ENCODE data around the gene RHOJ. TPM values are rescaled to one million over a fixed set of nuclear protein-coding genes. Genes with fewer than 3 reads are reported as not detected.

RHOJ gene
- total and polyA plus RNA-seq, 10 of the 15 experiments (the other 5 are each of a cell fraction or from before 2014, with no cell fraction given): not detected

GRCh38 chr14:63178912-63179311 lies 25.3 kb upstream of the RHOJ start:
- FAIRE-seq: no peak
- Histone ChIP-seq H3K36me3 (ENCODE audit: control insufficient read depth in 2 of 2, insufficient read depth in 2 of 2, low read length in 1 of 2) (no peaks in the 10 kb centered on the region), H3K9ac (ENCODE audit: control insufficient read depth, insufficient read depth, low read length) (no peak overlapping the region), H3K4me2 (ENCODE audit: control insufficient read depth, insufficient read depth) (no peak overlapping the region), H3K27me3 (replicated peaks in 1 of 2; ENCODE audit: control insufficient read depth in 2 of 2, insufficient read depth in 2 of 2, low read length in 1 of 2) (no peaks in the 10 kb centered on the region), H3K27ac (ENCODE audit: control insufficient read depth, insufficient read depth) (no peak overlapping the region), H4K20me1 (ENCODE audit: control insufficient read depth, insufficient read depth) (no peaks in the 10 kb centered on the region), H3K4me1 (ENCODE audit: control insufficient read depth, insufficient read depth, low read length) (no peaks in the 10 kb centered on the region), H3K4me3 (no peak overlapping the region), H3K79me2 (ENCODE audit: control insufficient read depth, insufficient read depth, low read length) (no peaks in the 10 kb centered on the region), H3K9me3 (replicated peaks; ENCODE audit: control insufficient read depth, insufficient read depth, low read length) (no peaks in the 10 kb centered on the region), H2AFZ (ENCODE audit: control insufficient read depth, low read depth, low read length) (no peak overlapping the region)
- no peak for DNase-seq (ENCODE audit: low read depth, low spot score)
- in situ Hi-C loops (cut with MboI): no loop called here
- ChIA-PET SMC1A (ENCODE audit: uncharacterized antibody, unreplicated experiment) (no interaction called here), RAD21 (ENCODE audit: unreplicated experiment) (no interaction called here), CTCF (no interaction called here), POLR2A (no interaction called here)
- TF ChIP-seq PAX8 (IDR thresholded peaks at IDR 0.05): no peak
- TF ChIP-seq CBX3 (IDR thresholded peaks at IDR 0.05; ENCODE audit: borderline replicate concordance, low read depth): no peak
- TF ChIP-seq PAX5 (IDR thresholded peaks at IDR 0.05; ENCODE audit: borderline replicate concordance, low read depth, low read length): no peak
- TF ChIP-seq TCF7 (IDR thresholded peaks at IDR 0.05; ENCODE audit: borderline replicate concordance): no peak
- TF ChIP-seq NFXL1 (IDR thresholded peaks at IDR 0.05; ENCODE audit: borderline replicate concordance): no peak
- no peak for TF ChIP-seq SMARCA5 (IDR thresholded peaks at IDR 0.05)
- no peak for TF ChIP-seq SMAD5 (IDR thresholded peaks at IDR 0.05; ENCODE audit: low read depth)
- TF ChIP-seq POLR2A (IDR thresholded peaks at IDR 0.05; ENCODE audit: low read depth, low read length): no peak
- no peak for TF ChIP-seq RB1 (IDR thresholded peaks at IDR 0.05; ENCODE audit: borderline replicate concordance)
- TF ChIP-seq EGR1 (IDR thresholded peaks at IDR 0.05; ENCODE audit: borderline replicate concordance in 1 of 2, low read depth in 2 of 2, low read length in 2 of 2): no peak
- TF ChIP-seq CHD1 (IDR thresholded peaks at IDR 0.05; ENCODE audit: low read depth, low read length): no peak
- no peak for TF ChIP-seq ATF7 (IDR thresholded peaks at IDR 0.05; ENCODE audit: low read depth)
- TF ChIP-seq KLF5 (IDR thresholded peaks at IDR 0.05; ENCODE audit: partially characterized antibody): no peak
- no peak for TF ChIP-seq IKZF2 (IDR thresholded peaks at IDR 0.05)
- TF ChIP-seq GATAD2B (conservative IDR thresholded peaks at IDR 0.05; ENCODE audit: low read depth): no peak
- no peak for TF ChIP-seq NFYA (IDR thresholded peaks at IDR 0.05; ENCODE audit: borderline replicate concordance, low read depth, low read length)
- TF ChIP-seq EZH2 (IDR thresholded peaks at IDR 0.05; ENCODE audit: borderline replicate concordance, control insufficient read depth, low read depth, low read length): no peak
- no peak for TF ChIP-seq CREM (IDR thresholded peaks at IDR 0.05; ENCODE audit: low read depth)
- TF ChIP-seq ZBTB40 (IDR thresholded peaks at IDR 0.05; ENCODE audit: borderline replicate concordance): no peak
- intact Hi-C loops (cut with micrococcal nuclease; ENCODE audit: unreplicated experiment): no loop called here
- no peak for ATAC-seq
- BruUV-seq (replicated peaks): no TSS peak
- WGBS (ENCODE audit: insufficient coverage, insufficient replicate concordance, low lambda C conversion rate, missing lambda C conversion rate): 40% methylated on average over 3 of the region's 3 CpGs
